Muscle layer of colon (tissue), 2 donors: Measurements from ENCODE around the gene SPACDR.
A peak's percentile ranks its signal among the peaks of the same experiment; 100 is the strongest.

ENCODE experiments used
- H3K27ac ChIP-seq: one replicate; pipeline ENCODE4 v1.7.0; 2013; ENCODE audit warnings: low read depth, mild to moderate bottlenecking, low read length, moderate library complexity
- H3K27me3 ChIP-seq, 2 donors: one replicate each; pipeline ENCODE4 v1.7.0; 2013; ENCODE audit warnings: low read length in 2 of 2, mild to moderate bottlenecking in 2 of 2; ENCODE audit not compliant: insufficient read depth in 2 of 2, control insufficient read depth in 1 of 2
- H3K36me3 ChIP-seq: one replicate; pipeline ENCODE4 v1.7.0; 2013; ENCODE audit warnings: mild to moderate bottlenecking, low read length; ENCODE audit not compliant: insufficient read depth
- H3K4me1 ChIP-seq: one replicate; pipeline ENCODE4 v1.7.0; 2013; ENCODE audit warnings: mild to moderate bottlenecking, low read length; ENCODE audit not compliant: insufficient read depth
- H3K4me3 ChIP-seq, 2 donors: one replicate each; pipeline ENCODE4 v1.7.0; 2013; ENCODE audit warnings: low read length in 2 of 2, low read depth in 1 of 2, mild to moderate bottlenecking in 1 of 2, moderate library complexity in 1 of 2
- H3K9ac ChIP-seq: one replicate; pipeline ENCODE4 v1.7.0; 2013; ENCODE audit warnings: low read length
- H3K9me3 ChIP-seq: one replicate; pipeline ENCODE4 v1.7.0; 2013; ENCODE audit warnings: mild to moderate bottlenecking, low read length
- donor health status: abdominal sarcoma.
- donor health status: Adenocarcinoma of cecum.

Gene SPACDR

DNA sequence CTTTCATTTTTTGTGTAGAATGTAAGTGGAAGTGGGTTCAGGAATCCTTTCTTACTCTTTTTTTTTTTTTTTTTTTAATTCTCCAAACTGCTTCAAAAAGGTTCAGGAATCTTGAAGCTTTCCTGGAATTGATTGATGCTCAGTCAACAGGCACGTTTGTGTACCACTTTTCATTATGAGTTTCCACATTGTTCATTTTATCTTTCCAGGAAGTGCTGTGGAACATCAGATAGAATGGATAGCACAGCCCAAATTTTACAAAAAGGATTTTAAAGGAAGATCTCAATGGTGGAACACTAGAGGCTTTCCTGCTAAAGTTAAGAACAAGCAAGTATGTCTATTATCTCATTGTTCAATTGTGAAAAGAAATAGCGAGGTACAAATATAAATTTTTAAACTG lies 25.9 kb downstream of the SPACDR start:
- peaks cover 19% of the 10 kb centered on the region for H3K36me3 ChIP-seq
- H3K27me3 ChIP-seq, result no peaks in the 10 kb centered on the region
- H3K4me1 ChIP-seq, result peaks cover 11% of the 10 kb centered on the region
- no peaks in the 10 kb centered on the region for H3K9me3 ChIP-seq
- no peak overlapping the region for H3K27ac ChIP-seq
- H3K4me3 ChIP-seq, result no peak overlapping the region
- H3K9ac ChIP-seq, result no peak overlapping the region

DNA sequence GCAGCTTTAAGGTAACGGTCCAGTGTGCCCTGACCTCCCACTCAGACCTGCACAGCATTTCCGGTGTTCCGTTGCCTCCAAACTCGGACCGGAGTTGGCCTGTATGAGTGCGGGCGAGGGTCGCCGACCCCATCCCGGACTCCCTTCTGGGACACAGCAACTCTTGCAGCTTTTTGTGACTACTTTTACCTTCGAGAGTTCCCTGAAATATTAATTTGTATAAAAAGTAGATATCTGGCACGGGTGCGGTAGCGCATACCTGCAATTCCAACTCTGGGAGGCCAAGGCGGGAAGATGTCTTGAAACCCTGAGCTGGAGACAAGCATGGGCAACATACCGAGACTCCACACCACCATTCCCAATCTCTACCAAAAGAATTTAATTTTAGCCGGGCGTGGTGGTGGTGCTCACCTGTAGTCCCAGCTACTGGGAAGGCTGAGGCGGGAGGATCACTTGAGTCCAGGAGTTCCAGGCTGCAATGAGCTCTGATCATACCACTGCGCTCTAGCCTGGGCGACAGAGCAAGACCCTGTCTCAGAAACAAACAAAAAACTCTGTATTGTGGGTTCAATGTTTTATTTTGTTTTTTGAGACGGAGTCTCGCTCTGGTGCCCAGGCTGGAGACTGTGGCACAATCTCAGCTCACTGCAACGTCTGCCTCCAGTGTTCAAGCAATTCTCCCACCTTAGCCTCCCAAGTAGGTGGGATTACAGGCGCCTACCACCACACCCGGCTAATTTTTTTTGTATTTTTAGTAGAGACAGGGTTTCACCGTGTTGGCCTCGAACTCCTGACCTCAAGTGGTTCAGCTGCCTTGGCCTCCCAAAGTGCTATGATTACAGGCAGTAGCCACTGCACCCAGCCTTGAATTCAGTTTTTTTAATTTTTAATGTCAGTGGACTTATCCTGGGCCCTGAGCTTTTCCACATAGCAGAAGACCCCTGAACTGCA lies 26.6 kb downstream of the SPACDR start:
- peak overlapping the region; percentile 44 for H3K27ac ChIP-seq
- peaks cover 14% of the 10 kb centered on the region for H3K4me1 ChIP-seq
- peak overlapping the region in 1 of 2 donors; percentile 84 for H3K4me3 ChIP-seq
- H3K36me3 ChIP-seq, result peaks cover 26% of the 10 kb centered on the region
- H3K9me3 ChIP-seq, result no peaks in the 10 kb centered on the region
- H3K9ac ChIP-seq, result no peak overlapping the region
- no peaks in the 10 kb centered on the region for H3K27me3 ChIP-seq

DNA sequence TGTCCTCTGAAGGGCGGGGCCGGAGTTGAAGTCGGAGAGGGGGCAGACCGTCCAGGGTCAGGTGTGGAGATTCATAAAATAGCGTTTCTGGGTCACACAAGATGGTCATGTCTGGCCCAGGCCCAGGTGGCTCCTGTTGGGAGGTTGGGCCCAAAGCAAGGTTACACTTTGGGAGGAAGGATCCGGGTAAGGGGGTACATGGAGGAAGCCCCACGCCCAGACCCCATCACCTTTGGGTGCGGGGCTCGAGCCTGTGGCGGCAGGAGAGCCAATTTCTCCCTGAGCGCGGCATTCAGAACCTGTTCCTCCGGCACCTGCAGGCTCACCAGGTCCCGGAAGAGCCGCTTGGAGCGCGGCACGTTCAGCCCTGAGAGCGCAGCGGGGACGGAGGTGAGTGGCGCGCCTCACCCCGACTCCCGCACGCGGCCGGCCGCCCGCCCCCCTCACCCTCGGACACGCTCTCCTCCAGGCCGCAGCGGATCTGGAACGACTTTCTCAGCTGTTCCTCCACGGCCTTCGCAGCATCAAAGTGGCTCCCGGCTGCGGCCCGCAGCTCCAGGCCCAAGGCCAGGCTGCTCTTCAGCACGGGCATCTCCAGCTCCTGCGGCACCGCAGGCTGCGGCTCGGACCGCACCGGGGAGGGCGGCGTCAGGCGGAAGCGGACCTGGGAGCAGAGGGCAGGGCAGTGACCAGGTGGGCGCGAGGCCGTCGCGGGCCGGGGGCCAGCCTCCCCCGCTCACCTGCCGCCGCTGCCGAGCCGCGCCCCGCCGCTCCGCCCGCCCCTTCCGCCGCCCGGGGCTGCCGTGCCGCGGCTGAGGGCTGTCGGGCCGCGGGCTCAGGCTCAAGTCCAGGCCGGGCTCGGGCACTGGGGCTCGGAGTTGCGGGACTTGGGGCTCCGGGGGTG lies 28.4 kb downstream of the SPACDR start:
- peak overlapping the region; percentile 92 for H3K27ac ChIP-seq
- H3K4me1 ChIP-seq, result peaks cover 32% of the 10 kb centered on the region
- no peaks in the 10 kb centered on the region for H3K9me3 ChIP-seq

DNA sequence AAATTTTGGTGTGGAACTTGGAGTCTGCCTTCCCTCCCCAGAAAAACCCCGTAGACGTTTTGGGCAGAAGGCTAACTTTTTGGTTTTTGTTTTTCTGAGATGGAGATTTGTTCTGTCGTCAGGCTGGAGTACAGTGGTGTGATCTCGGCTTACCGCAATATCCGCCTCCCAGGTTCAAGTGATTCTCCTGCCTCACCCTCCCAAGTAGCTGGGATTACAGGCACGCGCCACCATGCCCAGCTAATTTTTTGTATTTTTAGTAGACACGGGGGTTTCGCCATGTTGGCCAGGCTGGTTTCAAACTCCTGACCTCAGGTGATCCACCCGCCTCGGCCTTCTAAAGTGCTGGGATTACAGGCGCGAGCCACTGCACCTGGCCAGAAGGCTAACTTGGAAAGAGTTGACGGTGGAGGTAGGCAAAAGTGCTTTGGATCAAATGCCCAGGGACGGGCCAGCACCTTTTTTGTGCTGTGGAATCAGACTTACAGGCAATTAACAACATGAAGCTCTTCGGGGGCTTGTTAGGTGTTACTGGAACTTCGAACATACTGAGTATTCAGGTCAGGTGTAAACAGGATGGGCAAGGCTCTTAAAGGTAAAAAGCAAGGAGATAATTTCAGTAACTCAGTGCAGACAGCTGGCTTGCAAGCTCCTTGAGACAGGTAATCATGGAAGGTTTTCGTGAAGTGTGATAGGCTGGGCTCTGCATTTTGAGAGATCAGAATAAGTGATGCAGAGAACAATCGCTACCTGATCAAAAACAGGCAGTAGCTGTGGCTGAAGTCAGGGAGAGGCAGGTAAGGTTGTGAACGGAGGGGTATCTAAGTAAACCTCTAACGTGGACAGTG lies 29.5 kb downstream of the SPACDR start:
- H3K27ac ChIP-seq, result no peak overlapping the region
- H3K4me1 ChIP-seq, result peaks cover 35% of the 10 kb centered on the region
- no peaks in the 10 kb centered on the region for H3K27me3 ChIP-seq
- peak overlapping the region; percentile 47 to 84 for H3K4me3 ChIP-seq
- H3K36me3 ChIP-seq, result peaks cover 37% of the 10 kb centered on the region
- peak overlapping the region; percentile 19 for H3K9ac ChIP-seq
- no peaks in the 10 kb centered on the region for H3K9me3 ChIP-seq

More for the DNA sequence above, 28.4 kb downstream of the SPACDR start:
- no peaks in the 10 kb centered on the region for H3K27me3 ChIP-seq
- H3K36me3 ChIP-seq, result peaks cover 37% of the 10 kb centered on the region
- peak overlapping the region; percentile 19 for H3K9ac ChIP-seq
- peak overlapping the region; percentile 47 to 84 for H3K4me3 ChIP-seq

DNA sequence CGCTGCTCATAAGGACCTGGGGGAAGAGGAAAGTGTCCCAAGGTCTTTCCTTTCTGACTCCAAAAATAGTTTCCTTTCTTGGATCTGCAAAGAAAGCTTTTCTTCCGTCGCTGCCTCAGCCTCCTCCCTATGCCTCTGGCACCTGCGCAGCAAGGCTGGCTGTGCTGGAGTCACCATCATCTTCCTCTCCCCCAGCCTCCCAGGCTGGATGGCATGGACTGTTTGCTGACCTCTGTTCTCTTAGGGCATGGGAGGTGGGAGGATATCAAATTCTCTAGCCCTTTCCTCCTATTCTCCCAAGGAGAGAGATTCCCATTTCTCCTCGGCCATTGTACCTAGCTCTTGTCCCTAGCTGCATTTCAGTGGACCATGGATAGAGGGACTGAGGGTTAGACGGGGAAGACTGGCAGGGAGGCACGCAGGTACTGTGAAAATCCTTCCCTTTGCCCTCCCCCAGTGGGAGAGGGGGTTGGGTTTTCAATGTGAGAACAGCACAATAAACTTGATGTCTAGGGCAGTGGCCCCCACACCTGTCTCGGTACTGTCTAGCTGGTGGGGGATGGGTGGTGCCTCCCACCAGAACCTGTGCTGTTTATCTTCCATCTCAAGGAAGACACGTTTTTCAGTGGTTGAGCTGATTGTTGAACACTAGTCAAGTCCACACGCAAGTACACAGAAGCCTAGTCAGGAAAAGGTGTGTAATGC lies 30.3 kb downstream of the SPACDR start:
- no peaks in the 10 kb centered on the region for H3K9me3 ChIP-seq
- H3K27ac ChIP-seq, result no peak overlapping the region
- H3K36me3 ChIP-seq, result peaks cover 37% of the 10 kb centered on the region
- H3K4me1 ChIP-seq, result peaks cover 35% of the 10 kb centered on the region
- no peak overlapping the region for H3K9ac ChIP-seq
- H3K27me3 ChIP-seq, result no peaks in the 10 kb centered on the region
- no peak overlapping the region for H3K4me3 ChIP-seq

DNA sequence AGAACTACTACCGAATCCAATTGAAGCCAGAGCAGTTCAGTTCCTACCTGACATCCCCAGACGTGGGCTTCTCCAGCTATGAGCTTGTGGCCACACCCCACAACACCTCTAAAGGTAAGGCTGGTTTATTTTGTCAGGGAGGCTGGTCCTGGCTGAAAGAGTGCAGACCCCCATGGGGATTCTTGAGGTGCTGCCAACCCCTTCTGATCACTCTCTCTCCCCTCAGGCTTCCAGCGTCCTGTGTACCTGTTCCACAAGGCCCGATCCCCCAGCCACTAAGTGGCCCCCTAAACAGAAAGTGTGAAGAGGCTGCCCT lies 30.8 kb downstream of the SPACDR start:
- Histone ChIP-seq H3K4me3 (no peak overlapping the region), H3K27ac (no peak overlapping the region), H3K27me3 (no peaks in the 10 kb centered on the region), H3K36me3 (peaks cover 37% of the 10 kb centered on the region), H3K9me3 (no peaks in the 10 kb centered on the region), H3K9ac (no peak overlapping the region), H3K4me1 (peaks cover 35% of the 10 kb centered on the region)

DNA sequence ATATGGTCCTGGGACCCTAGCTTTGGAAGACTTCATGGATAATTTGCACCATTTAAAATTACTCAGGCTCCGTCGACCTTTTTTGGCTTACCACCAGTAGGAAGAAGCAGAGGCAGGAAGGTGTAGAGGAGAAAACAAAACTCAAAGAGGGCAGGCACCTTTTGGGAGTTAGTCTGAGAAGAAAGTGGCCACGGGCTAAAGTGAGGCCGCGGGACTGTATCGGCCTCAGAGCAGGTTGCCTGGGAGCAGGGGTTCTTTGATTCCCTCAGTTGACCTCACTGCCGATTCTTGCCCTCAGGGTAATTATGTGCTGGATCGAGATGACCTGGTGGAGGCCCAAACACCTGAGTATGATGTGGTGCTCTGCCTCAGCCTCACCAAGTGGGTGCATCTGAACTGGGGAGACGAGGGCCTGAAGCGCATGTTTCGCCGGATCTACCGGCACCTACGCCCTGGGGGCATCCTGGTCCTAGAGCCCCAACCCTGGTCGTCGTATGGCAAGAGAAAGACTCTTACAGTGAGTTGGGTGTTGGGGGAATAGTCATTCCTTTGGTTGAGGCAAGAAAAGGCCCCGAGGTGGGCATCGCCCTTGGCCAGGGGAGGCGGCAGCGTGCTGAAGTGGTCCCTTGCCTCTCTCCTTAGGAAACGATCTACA lies 31.3 kb downstream of the SPACDR start:
- peaks cover 40% of the 10 kb centered on the region for H3K4me1 ChIP-seq
- no peak overlapping the region for H3K9ac ChIP-seq
- H3K36me3 ChIP-seq, result peaks cover 37% of the 10 kb centered on the region
- H3K27me3 ChIP-seq, result no peaks in the 10 kb centered on the region
- H3K9me3 ChIP-seq, result no peaks in the 10 kb centered on the region
- H3K27ac ChIP-seq, result no peak overlapping the region
- H3K4me3 ChIP-seq, result no peak overlapping the region

DNA sequence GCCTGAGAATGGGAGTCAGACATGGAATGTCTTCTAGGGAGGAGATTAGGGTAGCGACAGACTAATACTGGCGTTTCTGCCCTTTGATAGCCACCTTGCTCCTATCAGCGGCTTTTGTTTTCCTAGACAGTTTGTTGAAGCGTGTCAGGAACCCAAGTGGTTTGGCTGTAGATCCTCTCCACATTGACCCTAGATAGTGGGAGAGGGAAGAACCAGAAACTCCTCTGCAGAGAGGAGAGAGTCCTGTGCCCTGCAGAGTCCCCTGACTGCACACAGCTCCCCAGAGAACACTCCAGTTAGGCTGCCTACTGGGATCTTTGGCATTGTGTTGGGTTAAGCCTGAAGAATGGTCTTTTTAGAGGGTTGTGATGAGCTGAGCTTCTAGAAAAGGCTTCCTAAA lies 32.0 kb downstream of the SPACDR start:
- Histone ChIP-seq H3K27me3 (no peaks in the 10 kb centered on the region), H3K9me3 (no peaks in the 10 kb centered on the region), H3K4me3 (no peak overlapping the region), H3K4me1 (peaks cover 41% of the 10 kb centered on the region), H3K9ac (no peak overlapping the region), H3K27ac (peak overlapping the region; percentile 2), H3K36me3 (peaks cover 37% of the 10 kb centered on the region)

DNA sequence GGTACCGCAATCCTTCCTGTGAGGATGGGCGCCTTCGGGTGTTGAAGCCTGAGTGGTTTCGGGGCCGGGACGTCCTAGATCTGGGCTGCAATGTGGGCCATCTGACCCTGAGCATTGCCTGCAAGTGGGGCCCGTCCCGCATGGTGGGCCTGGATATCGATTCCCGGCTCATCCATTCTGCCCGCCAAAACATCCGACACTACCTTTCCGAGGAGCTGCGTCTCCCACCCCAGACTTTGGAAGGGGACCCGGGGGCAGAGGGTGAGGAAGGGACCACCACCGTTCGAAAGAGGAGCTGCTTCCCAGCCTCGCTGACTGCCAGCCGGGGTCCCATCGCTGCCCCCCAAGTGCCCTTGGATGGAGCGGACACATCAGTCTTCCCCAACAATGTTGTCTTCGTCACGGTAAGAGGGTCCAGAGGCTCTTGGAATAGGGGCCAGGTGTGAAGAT lies 32.7 kb downstream of the SPACDR start:
- peak overlapping the region; percentile 86 for H3K27ac ChIP-seq
- H3K4me1 ChIP-seq, result peaks cover 41% of the 10 kb centered on the region
- H3K9me3 ChIP-seq, result no peaks in the 10 kb centered on the region
- peak overlapping the region; percentile 61 for H3K9ac ChIP-seq
- peak overlapping the region in 1 of 2 donors; percentile 89 for H3K4me3 ChIP-seq
- no peaks in the 10 kb centered on the region for H3K27me3 ChIP-seq
- H3K36me3 ChIP-seq, result peaks cover 37% of the 10 kb centered on the region
